GOT3 (cell line): Measurements from ENCODE around the gene ABL2.
"Not testable (repeated sequence)": the region's sequence is repeated elsewhere in the genome, so short reads cannot be mapped to it uniquely, and the experiment has no call there.

ENCODE experiments used
- DNase-seq: peaks from one replicate; lab custom pipeline; 2025; ENCODE audit warnings: mixed read lengths; lab: John Stamatoyannopoulos, UW

Gene ABL2

DNA sequence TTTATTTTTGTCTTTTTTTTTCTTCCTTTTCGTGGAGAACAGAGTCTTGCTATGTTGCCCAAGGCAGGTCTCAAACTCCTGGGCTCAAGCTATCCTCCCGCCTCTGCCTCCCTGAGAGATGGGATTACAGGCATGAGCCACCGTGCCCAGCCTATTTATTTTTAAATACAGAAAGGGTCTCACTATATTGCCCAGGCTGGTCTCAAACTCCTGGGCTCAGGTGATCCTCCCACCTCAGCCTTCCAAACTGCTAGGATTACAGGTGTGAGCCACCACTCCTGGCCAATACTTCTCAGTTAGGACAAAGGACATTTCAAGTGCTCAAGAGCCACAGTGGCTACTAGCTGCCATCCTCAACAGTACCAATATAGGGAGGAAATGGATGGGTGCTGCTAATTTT lies 16.2 kb downstream of the ABL2 start:
- DNase-seq: not testable (repeated sequence)

DNA sequence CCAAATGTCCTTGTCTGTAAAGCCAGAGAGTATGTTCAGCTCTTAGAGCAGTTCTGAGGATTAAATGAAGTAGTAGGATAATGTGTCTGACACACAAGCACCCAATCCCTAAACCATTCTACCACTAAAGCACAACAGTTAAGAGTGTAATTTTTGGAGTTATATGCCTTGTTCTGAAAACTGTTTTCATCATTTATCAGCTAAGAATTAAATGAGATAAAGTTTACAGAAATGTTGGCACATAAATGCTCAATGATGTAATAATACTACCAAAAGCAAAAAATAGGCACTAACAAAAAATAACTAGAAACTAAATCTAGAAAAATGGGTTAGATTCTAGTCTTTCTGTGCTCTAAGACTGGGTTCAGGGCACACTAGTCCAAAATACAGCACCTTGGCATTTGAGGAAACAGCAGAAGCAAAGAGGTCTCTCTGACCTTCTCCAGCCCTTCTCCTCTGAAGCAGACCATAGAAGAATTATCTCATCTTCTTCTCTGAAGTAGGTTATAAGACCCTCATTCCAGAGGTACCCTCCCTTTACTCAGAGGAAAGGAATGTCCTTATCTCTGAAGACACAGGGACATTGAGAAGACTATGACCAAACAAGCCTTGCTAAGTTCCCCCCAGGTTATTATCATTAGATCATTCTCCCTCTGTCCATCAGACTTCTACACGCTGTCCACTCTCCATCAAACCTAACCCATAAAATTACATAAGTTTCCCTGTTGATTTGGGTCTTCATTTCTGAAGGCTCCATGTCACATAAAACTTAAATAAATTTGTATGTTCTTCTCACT lies 20.6 kb downstream of the ABL2 start:
- DNase-seq: no peak

DNA sequence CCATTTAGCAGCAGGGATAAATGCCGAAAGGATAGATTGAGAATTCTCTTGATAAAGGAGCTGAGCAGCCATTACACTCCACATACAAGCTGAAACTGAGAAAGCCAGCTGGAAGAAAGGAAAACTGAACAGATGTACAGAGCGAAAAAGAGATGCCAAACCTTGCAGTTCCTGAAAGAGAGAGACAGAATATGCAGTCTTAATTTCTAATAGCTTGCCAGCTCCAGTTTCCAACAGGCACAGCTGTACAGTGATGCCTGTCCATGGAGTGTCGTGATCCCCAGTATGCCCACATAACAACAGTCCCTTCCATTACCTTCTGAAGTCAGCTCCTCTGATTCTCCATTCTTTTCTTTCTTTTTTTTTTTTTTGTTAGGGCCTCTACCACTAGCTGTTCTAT lies 22.7 kb downstream of the ABL2 start:
- DNase-seq: no peak

DNA sequence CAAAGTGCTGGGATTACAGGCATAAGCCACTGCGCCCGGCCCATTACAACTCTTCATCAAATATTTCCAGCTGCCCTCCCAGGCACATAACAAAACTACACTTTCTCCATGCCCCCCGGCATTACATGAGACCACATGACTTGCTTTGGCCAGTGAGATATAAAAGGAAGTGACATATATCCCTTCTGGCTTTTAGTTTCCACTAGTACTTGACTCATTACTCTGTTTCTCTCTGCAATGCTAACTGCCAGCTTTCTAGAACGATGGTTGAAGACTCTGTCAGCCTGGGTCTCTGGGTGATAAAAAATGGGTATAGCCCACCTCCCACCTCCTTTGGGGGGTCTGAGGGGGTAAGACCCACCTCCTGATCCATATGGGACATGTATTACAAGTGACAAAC lies 24.2 kb downstream of the ABL2 start:
- DNase-seq: no peak

DNA sequence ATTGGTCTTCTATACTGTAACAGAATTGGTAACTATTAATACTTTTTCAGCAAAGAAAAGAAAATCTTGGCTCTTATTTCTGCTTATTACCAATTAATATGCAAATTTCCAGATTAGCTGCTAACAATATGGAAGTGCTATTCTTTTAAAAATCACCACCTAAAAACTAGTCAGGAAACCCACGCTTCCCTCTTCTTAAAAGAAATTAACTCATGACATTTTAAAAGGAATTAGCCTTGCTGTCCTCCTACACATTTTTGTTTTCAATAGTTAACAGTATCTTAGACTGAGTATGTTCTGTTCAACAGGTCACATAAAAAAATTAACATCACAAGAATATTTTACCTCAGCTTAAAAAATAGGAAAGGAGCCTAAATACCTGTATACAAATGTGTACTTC lies 27.3 kb downstream of the ABL2 start:
- DNase-seq: no peak

DNA sequence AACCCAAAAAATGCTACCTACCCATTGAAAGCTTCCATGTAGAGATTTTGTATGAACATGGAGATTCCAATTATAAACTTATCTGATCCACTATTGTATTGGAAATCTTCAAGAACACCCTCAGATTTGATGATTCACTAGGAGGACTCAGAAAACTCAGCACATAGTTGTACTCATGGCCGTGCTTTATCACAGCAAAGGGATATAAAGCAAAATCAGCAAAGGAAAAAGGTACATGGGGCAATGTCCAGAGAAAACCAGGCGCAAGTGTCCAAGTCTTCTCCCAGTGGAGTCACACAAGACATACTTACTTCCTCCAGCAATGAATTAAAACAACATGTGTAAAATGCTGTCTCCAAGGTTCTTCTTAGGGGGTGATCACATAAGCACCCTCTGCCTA lies 28.9 kb downstream of the ABL2 start:
- no peak for DNase-seq

DNA sequence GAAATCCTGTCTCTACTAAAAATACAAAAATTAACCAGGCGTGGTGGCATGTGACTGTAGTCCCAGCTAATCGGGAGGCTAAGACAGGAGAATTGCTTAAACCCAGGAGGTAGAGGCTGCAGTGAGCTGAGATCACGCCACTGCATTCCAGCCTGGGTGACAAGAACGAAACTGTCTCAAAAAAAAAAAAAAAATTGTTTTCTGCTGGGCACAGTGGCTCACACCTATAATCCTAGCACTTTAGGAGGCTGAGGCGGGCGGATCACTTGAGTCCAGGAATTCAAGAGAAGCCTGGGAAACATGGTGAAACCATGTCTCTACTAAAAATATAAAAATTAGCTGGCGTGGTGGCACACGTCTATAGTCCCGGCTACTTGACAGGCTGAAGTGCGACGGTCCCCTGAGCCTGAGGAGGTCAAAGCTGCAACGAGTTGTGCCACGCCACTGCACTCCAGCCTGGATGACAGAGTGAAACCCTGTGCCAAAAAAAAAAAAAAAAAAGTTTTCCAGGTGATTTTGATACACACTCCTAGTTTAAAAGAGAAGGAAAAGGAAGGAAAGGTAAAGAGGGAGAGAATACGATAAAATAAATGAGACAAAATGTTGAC lies 31.7 kb downstream of the ABL2 start:
- no peak for DNase-seq

DNA sequence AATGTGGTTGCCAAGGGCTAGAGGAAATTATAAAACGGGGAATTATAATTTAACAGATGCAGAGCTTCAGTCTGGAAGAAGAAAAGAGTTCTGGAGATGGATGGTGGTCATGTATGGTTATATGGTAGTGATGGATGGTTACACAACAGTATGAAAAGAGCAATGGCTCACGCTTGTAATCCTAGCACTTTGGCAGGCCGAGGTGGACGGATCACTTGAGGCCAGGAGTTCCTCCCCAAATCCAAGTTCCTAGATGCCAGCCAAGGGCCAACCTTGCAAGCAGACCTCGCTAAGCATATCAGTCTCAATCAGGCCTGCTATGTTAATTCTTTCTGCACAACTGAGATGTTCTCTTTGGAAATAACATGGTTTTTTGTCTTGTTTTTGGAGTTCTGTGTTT lies 33.6 kb downstream of the ABL2 start:
- DNase-seq: not testable (repeated sequence)

DNA sequence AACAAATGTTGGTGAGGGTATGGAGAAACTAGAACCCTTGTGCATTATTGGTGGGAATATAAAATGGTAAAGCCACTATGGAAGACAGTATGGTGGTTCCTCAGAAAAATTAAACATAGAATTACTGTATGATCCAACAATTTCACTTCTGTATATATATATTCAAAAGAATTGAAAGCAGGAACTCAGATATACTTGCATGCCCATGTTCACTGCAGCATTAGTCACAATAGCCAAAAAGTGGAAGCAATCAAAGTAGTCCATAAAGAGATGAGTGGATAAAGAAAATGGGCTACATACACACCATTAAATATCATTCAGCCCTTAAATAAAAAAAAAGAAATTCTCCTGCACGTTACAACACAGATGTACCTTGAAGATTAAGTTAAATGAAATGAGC lies 34.1 kb downstream of the ABL2 start:
- no peak for DNase-seq

DNA sequence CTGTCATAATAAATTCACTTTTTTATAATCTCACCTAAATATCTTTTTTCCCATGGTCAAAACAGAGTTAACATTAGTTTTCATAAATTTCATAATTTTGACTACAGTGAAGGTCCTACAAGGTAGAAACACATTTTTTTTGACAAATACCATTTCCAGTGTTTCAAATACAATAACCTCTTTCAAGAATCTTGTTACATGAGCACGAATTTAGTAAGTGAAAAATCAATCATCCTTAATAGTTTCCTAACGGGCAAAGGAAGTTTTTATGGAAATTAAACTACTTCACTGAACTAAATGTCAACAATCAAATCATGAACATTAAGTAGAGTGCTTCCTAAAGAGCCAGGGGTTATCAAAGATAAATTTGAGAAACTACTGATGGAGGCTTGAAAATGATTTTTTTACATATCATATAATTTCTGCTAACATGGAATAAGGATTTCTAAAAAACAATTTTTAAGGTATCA lies 35.4 kb downstream of the ABL2 start:
- no peak for DNase-seq

DNA sequence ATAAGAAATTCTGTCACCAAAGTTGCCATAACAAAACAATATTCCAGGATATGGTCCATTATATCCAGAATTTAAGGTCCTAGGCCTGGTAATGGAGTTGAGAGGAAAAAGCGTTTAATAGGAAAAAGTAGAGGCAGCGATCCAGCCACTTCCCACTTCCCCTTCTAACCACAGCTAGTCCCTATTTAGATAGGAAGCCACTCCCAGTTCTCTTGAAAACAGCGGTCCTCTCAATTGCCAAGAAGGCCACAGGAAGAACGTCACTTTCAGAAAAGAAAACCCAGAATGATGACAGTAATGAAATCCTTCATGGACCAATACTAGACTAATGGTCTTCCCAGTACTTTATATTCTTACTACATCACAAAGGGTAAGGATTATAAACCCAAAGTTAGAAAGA lies 38.6 kb downstream of the ABL2 start:
- no peak for DNase-seq

DNA sequence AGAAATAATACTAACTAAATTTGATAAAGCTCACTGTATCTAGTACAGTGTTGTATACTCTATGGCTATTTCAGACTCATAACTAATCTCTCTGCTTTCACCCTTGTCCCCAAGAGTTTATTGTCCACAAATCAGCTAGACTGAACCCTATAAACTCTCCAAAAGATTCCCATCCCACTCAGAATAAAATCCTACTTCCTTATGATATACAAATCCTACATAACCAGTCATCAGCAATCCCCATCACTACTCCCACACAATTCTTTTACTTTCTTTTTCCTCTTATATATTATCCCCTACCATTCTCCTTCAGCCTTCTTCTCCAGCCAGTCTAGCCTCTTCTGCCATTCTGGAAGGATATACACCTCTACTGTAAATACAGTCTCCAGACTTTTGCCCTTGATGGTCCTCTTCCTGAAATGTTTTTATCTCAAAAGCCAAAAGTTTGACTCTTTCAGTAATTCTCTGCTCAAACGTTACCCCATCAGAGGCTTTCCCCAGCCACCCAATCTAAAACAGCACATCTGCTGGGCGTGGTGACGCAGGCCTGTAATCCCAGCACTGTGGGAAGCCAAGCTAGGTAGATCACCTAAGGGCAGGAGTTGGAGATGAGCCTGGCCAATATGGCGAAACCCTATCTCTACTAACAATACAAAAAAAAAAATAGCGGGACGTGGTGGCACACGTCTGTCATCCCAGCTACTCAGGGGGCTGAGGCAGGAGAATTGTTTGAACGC lies 41.6 kb downstream of the ABL2 start:
- DNase-seq: no peak

DNA sequence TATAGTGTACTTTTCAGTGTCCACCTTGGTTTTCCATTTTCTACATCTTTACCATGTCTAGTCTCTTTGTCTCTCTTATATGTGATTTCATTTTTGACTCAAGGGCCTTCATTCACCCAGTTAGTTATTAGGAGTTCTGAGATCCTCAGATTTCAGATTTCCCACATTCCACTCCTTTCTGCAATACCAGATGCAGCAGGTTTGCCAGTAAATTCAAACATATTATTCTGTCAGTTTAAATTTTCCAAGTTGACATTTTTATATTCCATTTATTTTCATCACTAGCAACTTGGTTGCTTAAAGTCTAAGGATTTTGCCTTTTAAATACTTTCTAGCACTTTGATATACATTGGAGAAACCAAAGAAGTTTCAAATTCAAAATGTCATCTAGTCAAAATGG lies 42.4 kb downstream of the ABL2 start:
- no peak for DNase-seq

DNA sequence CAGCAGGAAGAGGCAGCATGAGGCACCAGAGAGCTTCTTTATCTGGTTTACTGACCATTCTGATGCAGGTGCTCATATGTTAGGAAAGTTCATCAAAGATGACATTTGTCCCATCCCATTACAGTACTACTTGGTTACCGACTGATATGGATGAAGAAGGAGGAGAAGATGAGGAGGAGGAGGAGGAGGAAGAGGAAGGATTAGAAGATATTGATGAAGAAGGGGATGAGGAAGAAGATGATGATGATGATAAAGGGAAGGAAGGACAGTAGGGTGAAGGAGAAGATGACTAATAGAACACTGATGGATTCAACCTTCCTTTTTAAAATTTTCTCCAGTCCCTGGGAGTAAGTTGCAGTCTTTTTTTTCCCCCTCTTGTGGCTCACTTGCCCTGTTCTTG lies 45.1 kb downstream of the ABL2 start:
- no peak for DNase-seq

DNA sequence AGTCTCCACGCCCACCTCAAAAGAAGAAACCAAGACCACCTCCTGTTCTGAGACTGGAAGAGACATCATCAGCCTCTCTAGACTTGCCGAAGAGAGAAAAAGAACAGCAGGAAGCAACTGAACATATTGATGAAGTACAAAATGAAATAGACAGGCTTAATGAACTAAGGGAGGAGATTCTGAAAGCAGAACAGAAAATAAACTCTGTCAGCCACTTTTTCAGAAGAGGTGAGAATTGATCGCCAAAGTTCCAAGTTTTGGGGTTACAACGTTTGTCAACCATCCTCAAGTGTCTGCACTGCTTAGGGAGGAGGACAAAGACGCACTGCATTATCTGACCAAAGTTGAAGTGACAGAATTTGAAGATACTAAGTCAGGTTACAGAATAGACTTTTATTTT lies 45.6 kb downstream of the ABL2 start:
- no peak for DNase-seq

DNA sequence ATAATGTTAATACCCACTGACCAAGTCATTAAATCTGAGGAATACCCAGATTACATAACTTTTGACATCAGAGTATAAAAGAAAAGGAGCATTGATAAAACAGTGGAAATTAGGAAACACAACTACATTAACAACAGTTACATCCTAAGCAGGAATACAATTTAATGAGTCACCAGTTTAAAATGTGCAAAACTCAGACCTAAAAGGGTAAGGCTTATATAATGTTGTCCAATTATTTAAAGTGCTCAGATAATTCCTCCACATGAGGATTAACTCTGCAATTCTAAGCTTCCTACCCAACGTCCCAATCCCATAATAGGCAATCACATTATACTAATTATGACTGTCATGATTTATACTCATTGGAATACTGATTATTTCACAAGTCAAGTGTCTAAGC lies 50.5 kb downstream of the ABL2 start:
- DNase-seq: no peak

DNA sequence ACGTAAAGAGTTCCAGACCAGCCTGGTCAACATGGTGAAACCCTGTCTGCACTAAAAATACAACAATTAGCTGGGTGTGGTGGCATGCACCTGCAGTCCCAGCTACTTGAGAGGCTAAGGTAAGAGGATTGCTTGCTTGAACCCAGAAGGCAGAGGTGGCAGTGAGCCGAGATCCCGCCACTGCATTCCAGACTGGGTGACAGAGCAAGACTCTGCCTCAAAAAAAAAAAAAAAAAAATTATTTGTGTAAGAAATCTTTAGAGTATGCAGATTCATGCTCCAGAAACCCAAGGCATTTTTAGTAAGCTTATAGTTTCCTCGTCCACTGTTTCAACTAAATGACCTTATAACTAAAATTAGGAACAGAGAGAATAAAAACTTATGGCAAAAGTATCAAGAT lies 51.3 kb downstream of the ABL2 start:
- no peak for DNase-seq

DNA sequence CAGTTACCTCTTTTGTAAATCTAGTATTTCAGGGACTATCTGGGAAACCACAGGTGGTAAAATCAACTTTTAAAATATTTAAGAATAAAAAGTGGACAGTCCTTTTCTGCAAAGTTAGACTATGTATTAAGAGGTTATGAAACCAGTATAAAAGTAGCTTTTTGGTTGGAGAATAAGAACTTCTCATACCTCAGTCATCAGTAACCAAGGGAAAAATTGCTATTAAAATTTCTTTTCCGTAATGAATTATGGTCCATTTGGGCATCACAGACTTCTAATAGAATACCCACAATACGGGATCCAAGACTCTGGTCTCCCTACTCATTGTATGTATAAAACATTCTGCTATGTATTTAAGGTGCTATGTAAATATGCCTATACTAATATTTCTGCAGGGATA lies 51.9 kb downstream of the ABL2 start:
- no peak for DNase-seq

DNA sequence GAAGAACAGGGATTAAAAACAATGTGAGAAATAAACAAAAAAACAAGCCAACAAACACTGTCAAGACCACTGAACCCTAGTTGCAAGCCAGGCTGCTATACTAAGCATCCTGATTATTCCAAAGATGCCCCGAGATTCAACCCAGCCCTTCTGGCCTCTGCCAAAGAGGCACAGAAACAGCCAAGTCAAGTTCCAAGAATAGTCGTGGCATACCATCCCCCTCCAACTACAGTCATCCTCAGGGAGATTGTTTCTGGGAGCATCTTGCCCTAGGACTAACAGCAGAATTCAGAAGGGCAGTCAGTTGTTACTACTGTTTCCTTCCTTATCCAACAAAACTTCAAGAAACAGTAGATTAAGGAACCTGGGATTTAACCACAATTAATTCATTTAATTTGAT lies 52.3 kb downstream of the ABL2 start:
- DNase-seq: no peak

DNA sequence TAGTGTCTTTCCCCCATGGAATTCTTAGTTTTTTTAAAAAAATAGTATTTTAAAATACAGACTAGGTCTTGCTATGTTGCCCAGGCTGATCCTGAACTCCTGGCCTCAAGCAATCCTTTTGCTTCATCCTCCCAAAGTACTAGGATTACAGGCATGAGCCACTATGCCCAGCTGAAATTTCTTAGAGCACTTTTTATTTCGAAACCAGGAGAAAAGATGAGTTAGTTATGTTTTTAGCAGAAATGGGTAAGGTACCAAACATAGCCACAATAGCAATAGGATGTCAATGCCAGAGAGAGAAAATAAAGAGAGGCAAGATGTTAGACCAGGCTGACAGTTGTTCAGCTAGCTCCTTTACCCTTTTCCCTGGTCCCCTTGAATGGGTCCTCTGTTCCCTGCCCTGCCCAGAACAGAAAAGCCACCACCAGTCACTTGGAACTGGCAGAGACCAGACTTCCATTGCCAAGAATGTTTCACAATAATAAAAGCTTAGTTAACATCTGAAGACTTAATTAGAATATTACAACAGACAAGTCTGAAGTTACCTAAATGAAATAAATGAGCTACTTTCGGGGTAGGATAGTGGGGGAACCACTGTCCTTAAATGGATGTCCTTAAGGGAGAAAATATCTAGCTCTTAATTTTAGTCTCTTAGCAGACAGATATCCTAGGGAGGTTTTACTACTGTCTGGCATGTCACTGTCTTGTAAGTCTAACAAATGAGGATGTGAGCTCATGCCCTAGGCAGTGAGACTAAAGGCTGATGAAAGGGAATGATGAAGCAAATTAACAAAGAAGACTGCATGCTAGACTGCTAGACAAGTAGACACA lies 54.3 kb downstream of the ABL2 start:
- no peak for DNase-seq

DNA sequence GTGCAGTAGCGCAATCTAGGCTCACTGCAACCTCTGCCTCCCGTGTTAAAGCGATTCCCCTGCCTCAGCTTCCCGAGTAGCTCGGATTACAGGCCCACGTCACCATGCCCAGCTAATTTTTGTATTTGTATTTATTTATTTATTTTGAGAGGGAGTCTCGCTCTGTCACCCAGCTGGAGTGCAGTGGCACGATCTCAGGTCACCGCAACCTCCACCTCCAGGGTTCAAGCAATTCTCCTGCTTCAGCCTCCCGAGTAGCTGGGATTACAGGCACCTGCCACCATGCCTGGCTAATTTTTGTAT lies 59.1 kb downstream of the ABL2 start:
- DNase-seq: not testable (repeated sequence)
